ENCODE data around the gene SEMA5B. TPM values are rescaled to one million over a fixed set of nuclear protein-coding genes. Genes with fewer than 3 reads are reported as not detected.

Gene SEMA5B
- total RNA-seq, 2 donors from 2014 or later, result 0.51 to 3.5 TPM

DNA sequence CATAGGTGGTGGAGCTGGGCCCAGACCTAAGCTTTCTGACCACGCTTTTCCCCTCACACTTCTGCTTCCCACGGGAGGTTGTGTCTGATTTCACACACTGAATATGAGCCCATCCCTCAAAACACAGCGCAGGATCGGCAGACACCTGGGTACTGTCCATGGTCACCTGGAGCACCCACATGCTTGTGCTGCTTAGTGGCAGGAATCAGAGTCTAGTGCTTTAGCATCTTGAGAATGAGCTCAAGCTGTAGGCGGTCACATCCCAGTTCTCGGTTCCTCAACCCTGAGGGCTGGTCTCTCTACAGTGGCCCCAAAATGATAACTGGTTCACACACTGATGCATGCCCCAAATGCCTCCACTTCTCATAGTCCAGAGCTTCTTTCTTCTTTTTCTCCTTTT lies 111.0 kb downstream of the SEMA5B start:
- Histone ChIP-seq H3K4me1 (no peaks in the 10 kb centered on the region), H3K27me3 (no peaks in the 10 kb centered on the region), H3K27ac (no peak overlapping the region), H3K36me3 (no peaks in the 10 kb centered on the region), H3K9me3 (no peaks in the 10 kb centered on the region), H3K4me3 (no peak overlapping the region)
- no peak for DNase-seq (ENCODE audit: low spot score)
- TF ChIP-seq, protein P1, sequence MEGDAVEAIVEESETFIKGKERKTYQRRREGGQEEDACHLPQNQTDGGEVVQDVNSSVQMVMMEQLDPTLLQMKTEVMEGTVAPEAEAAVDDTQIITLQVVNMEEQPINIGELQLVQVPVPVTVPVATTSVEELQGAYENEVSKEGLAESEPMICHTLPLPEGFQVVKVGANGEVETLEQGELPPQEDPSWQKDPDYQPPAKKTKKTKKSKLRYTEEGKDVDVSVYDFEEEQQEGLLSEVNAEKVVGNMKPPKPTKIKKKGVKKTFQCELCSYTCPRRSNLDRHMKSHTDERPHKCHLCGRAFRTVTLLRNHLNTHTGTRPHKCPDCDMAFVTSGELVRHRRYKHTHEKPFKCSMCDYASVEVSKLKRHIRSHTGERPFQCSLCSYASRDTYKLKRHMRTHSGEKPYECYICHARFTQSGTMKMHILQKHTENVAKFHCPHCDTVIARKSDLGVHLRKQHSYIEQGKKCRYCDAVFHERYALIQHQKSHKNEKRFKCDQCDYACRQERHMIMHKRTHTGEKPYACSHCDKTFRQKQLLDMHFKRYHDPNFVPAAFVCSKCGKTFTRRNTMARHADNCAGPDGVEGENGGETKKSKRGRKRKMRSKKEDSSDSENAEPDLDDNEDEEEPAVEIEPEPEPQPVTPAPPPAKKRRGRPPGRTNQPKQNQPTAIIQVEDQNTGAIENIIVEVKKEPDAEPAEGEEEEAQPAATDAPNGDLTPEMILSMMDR (IDR thresholded peaks at IDR 0.05), result no peak

DNA sequence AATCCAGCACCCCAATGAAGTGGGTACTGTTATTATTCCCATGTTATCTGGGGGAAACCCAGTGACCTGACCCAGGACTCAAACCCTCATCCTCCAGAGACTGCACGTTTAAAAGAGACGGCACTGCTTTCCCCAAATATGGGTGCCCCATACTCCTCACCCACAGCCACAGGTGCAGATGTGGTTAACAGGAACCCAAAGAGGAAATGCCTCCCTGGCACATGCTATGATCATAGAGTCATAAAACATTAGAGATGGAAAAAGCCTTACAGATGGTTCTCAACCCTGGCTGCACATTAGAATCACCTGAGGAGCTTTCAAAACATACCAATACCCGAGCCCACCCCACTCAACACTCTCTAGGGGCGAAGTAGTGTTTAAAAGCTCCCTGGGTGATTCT lies 111.5 kb downstream of the SEMA5B start:
- Histone ChIP-seq H3K9me3 (no peaks in the 10 kb centered on the region), H3K27ac (no peak overlapping the region), H3K4me1 (no peaks in the 10 kb centered on the region), H3K36me3 (no peaks in the 10 kb centered on the region), H3K4me3 (no peak overlapping the region), H3K27me3 (no peaks in the 10 kb centered on the region)
- TF ChIP-seq, protein P1 (IDR thresholded peaks at IDR 0.05), result no peak
- DNase-seq (ENCODE audit: low spot score), result no peak

DNA sequence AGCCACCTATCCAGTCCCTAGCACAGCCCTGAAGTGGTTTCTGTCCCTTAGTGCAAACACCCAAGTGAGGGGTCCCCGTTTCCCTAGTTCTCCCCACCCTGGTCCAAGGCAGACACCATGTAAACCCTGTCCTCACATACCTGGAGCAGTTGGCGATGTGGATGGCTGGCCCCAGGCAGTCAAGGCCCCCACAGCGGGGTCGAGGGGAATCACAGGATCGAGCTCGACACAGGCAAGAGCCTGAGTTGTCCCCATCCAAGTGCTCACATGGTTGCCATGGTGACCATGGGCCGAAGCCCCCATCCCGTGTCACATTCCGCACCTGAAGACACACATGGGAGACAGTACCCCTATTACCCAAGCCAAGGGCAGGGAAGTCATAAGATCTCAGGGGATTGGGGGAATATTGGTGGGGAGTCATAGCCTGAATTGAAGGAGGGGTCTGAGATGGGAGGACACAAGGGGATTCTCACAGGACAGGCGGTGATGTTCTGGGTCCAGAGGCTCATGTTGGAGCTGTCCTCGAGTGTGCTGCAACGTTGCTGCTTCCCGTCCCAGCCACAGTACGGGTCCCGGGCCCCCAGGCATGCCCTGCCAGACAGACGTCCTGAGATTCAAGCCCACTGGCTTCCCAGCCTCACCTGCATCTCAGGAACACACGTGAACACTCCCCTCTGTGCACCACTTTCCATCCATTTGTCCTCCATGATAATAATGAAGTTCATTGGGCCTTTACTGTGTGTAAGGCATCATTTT lies 112.1 kb downstream of the SEMA5B start:
- Histone ChIP-seq H3K4me3 (no peak overlapping the region), H3K4me1 (no peaks in the 10 kb centered on the region), H3K27ac (no peak overlapping the region), H3K27me3 (no peaks in the 10 kb centered on the region), H3K9me3 (no peaks in the 10 kb centered on the region), H3K36me3 (no peaks in the 10 kb centered on the region)
- TF ChIP-seq, protein P1 (IDR thresholded peaks at IDR 0.05), result no peak
- DNase-seq (ENCODE audit: low spot score), result no peak

DNA sequence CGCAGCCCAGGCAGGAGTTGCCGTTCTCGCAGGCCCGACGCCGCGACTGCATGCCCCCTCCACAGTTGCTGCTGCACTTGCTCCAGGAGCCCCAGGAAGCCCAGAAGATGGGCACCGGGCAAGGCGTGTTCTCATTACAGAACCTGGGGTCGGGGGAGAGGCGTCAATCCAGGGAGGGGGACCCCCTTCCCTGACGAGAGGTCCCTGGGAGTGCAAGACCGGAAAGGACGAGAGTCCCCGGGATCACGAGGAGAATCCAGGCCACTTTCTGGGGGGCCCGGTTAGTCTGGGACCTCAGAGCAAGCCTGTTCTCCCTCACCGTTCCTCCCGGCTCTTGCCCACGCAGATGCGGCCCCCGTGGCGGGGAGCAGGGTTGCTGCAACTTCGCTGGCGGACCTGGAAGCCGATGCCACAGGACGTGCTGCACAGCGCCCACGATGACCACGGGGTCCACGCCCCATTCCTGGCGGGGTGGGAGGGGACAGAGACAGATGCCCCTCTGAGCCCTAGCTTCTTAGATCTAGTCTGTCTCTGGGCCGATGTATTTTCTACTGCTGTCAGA lies 113.9 kb downstream of the SEMA5B start:
- TF ChIP-seq, protein P1 (IDR thresholded peaks at IDR 0.05), result no peak
- no peak overlapping the region for H3K27ac ChIP-seq
- no peaks in the 10 kb centered on the region for H3K9me3 ChIP-seq
- no peak for DNase-seq (ENCODE audit: low spot score)
- H3K36me3 ChIP-seq, result no peaks in the 10 kb centered on the region
- H3K27me3 ChIP-seq, result no peaks in the 10 kb centered on the region
- no peak overlapping the region for H3K4me3 ChIP-seq
- no peaks in the 10 kb centered on the region for H3K4me1 ChIP-seq

DNA sequence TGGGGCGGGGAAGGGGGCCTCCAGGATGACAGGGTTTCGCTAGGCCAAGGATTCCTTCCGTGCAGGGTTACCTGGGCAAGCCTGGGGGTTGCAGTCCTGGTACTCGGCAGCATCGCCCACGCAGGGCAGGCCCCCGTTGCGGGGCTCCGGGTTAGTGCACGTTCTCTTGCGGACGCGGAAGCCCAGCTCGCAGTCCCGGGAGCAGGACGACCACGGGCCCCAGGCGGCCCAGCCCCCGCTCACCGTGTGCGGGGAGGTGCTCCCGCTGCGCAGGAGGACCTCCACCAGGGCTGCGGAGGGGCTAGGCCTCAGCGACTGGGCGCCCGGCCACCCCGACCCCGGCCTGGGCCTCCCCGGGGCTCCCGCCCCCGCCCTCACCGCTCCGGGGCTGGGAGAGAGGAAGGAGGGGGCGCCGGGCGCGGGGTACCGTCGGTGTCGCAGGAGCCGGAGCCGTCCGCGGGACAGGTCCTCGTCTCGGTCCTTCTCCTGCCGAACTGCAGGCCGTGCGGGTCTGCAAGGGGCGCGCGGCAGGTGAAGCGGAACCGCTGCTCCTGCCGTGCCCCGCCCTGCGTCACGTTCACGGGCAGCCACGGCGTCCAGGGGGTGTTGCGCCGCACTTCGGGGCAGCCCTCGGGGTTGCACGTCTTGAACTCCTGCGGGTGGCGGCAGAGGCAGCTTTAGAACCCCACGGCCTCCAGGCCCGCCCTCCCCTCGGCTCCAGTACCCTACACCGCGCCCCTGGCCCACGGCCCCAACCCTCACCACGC lies 114.6 kb downstream of the SEMA5B start:
- TF ChIP-seq, protein P1 (IDR thresholded peaks at IDR 0.05), result no peak
- Histone ChIP-seq H3K4me3 (no peak overlapping the region), H3K27me3 (no peaks in the 10 kb centered on the region)

More for the DNA sequence above, 114.6 kb downstream of the SEMA5B start:
- Histone ChIP-seq H3K36me3 (no peaks in the 10 kb centered on the region), H3K9me3 (no peaks in the 10 kb centered on the region), H3K27ac (no peak overlapping the region), H3K4me1 (no peaks in the 10 kb centered on the region)
- no peak for DNase-seq (ENCODE audit: low spot score)

All from right atrium auricular region (tissue), 2 donors.